NCI-H2196 treated with DMSO at 0.1 percent for 48 hours (cell line): ENCODE results near the gene IAH1.
"Not testable (repeated sequence)": the region's sequence is repeated elsewhere in the genome, so short reads cannot be mapped to it uniquely, and the experiment has no call there.

Source experiments
- DNase-seq: peaks from one replicate; lab custom pipeline; 2025; ENCODE audit not compliant: unreplicated experiment; lab: John Stamatoyannopoulos, UW

The IAH1 gene

GRCh38 chr2:9472511-9472910, 1.8 kb upstream of the IAH1 start:
- DNase-seq: no peak

DNA sequence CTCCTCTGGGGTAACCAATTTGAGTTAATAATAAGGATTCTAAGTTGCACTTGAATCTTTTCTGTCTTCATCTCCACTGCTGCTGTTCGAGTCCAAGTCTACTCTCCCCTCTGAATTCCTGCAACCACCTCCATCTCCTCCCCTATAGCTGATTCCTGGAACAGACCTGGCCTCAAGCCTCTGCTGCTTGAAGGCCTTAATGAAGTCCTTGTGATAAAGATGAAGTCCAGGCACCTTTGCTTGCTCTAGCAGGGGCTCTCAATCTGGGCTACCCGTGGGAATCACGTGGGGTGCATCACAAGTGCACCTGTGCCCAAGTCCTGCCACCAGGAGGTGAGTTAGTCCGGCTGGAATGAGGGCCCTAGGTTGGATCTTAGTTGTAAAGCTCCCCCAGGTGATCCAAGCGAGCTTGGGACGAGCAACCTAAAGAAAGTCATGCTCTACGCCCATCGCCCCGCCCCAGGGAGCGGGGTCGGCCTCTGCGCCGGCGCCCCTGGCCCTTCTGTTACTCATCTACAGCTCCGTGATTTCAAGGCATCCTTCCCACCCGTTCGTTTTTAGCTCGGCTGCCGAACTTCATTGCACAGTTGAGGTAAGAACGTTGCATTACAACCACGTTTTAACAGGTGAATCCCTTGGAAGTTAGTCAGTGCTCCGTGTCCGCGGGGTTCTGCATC, 905 bp upstream of the IAH1 start:
- no peak for DNase-seq

- DNase-seq: no peak
Measured at GRCh38 chr2:9473985-9474360, 378 bp upstream of the IAH1 start.

DNA sequence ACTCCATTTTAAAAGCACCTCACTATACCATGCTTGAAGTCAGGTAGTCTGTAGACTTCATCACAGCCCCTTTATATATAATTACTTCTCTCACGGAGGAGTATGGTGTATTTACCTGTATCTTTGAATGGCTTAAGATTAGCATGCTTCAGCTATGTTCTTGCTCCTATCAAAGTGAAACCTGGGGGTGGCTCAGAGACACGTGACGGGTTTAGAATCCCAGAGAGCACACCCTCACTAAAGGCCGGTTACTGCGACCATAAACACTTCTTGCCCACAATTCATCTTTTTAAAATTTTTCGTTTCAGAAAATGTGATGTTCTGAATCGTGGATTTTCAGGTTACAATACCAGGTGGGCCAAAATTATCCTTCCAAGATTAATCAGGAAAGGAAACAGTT, 3.6 kb downstream of the IAH1 start:
- no peak for DNase-seq

DNA sequence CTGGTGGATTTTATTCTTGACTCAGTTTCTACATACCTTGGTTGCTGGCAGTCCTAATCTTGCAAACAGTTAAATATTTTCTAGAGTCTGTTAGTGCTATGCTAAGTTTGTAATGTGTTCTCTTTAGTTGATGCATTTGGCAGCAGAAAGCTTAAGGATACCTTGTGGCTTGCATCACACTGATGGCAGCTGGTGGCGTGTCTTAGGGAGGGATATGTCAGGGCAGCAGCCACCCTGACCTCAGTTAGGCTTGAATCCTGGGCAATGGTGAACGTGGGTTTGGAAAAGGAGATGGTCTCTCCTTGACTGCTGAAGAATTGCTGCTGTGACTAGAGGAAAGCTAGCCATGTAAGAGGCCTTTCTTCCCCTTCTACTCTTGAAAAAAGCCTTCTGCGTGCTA, 4.2 kb downstream of the IAH1 start:
- no peak for DNase-seq

DNA sequence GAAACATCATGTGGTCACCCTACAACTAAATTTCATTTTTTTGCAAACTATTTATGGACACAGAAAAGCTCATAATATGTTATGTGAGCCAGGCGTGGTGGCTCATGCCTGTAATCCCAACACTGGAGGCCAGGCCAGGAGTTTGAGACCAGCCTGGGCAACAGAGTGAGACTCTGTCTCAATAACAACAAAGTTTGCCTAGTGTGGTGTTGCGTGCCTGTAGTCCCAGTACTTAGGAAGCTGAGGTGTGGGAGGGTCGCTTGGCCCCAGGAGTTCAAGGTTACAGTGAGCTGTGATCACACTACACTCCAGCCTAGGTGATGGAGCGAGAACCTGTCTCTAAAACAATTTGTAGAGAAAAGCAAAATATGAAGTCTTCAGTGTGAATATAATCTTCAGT, 5.8 kb downstream of the IAH1 start:
- no peak for DNase-seq

DNA sequence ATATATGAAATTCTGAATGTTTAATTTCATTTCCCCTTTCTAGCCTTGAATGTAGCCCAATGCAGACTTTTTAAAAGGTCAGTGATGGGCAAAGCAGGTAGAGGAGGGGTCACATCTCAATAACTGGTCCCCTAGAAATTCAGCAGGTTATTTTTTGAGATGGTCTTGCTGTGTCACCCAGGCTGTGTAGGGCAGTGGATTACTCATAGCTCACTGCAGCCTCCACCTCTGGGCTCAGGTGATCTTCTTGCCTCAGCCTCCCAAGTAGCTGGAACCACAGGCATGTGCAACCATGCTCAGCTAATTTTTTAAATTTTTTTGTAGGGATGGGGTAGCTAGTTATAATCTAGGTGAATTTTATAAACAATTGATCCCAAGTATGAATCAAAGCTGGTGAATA, 8.8 kb downstream of the IAH1 start:
- no peak for DNase-seq

DNA sequence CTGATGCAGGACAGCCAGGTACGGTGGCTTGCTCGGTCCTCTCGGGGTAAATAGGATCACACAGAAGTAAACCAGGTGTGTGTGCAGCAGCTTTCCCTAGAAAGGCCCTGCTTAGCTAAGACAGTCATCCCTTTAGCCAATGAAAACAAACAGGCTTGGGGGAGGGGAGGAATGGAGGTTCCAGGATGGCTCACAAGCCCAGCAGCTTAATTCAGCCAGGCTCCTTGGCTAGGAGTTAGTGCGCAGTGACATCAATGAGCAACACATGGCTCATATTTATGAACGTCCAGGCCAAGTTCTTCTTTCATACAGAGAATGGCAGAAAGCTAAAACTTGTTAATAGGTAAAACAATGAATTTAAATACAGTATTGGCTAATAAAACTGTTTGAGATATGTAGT, 10.2 kb downstream of the IAH1 start:
- no peak for DNase-seq

DNA sequence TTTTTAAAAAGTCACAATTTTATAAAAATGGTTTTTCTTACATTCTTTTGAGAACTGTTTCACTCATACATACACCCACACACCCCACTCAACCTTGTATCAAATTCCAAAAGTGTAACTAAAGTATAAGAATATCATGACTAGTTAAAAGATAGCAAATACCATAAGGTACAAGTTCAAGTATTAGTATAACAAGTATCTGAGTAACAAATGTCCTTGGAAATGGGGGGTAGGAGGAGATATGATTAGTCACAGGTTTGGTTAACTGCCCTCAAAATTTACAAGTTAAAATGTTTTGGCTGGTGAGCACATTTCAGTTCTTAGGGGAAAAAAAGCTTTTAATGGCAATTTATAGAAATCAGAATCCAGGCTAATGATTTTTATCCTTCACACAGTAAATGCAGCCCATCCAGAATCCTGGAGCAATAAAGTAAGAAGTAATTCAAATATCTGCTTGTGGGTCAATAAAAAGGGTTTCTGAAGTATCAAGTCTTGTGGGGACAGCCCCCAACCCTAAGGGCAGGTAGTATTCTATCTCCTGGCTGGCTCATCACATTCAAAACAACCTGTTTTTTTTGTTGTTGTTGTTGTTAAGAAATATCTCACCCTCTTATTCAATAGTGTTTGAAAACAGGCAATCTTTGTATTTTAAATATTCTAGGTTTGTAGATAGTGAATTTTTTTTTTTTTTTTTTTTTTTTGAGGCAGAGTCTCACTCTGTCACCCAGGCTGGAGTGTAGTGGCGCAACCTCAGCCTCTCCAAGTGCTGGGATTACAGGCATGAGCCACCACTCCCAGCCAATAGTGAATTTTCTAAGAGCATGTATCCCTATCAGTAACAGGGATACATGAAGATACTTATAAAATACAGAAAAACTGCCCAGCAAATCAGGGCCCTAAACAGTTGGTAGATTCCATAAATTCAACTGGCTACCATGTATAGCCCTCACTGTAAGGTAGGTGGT, 14.5 kb downstream of the IAH1 start:
- no peak for DNase-seq

GRCh38 chr2:9490789-9491188, 16.4 kb downstream of the IAH1 start:
- no peak for DNase-seq

- no peak for DNase-seq
Measured at GRCh38 chr2:9492927-9493326, 18.6 kb downstream of the IAH1 start.

DNA sequence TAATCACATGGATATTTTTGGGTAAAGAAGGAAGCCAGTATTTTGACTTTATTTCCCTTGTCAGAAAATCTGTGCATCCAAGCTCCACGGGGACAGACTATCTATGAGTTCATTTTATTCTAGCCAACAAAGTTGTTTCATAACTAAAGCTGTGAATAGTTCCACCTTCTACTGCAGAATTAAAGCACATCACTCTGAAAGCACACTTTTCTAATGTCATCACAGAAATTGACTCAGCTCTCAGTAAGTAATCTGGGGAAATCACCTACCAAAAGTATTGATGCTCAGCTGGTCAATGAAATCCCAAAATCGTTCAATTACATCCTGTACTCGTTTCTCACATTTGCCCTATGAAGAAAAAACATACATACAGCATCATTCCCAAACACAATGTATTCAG, 19.1 kb downstream of the IAH1 start:
- DNase-seq: no peak

- DNase-seq: no peak
Measured at GRCh38 chr2:9494081-9494480, 19.7 kb downstream of the IAH1 start.

- peak; percentile 77 for DNase-seq
Measured at GRCh38 chr2:9497017-9497416, 22.7 kb downstream of the IAH1 start.

- no peak for DNase-seq
Measured at GRCh38 chr2:9498210-9498609, 23.9 kb downstream of the IAH1 start.

DNA sequence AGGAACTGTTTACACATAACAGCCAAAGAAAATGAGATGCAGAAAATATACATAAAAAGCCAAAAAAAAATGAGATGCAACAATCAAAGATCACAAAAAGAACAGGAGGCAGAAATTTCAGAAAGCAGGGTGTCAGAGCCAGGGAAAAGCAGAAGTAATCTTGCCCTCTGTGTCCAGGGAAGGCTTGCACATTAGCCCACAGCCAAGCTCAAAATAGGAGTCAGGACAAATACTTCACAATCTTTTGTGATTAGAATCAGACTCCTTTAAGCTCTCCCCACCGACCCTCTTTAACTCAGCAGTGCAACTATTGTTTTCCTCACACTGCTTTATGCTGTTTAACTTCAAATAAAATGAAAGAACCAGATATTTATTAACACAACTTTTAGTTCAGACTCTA, 34.6 kb downstream of the IAH1 start:
- no peak for DNase-seq

- not testable (repeated sequence) for DNase-seq
Measured at GRCh38 chr2:9513946-9514345, 39.6 kb downstream of the IAH1 start.

DNA sequence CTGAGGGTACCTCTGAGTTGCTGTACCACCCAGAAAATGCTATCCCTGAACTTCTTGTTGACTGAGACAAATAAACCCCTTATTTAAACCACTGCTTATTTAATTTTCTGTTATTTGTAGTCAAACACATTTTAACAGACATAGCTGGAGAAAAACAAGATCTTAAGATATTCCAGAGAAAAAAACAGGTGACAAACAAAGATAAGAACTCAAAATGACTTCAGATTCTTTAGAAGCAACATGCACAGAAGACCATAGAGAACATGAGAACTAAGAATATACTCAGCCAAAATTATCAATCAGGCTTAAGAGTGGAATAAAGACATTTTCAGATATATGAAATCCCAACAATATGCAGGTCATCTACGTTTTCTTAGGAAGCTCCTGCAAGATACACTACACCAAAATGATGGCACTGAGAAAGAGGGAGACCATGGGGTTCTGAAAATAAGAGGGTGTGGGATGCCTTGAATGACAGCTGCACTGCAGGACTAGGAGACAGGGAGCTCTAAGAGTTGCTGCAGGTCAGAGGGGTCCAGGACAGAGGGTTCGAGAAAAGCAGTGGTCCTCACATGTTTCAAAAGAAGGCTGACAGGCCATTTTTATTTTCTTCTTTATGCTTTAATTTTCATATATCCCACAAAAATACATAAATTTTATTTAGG, 42.9 kb downstream of the IAH1 start:
- DNase-seq: no peak

DNA sequence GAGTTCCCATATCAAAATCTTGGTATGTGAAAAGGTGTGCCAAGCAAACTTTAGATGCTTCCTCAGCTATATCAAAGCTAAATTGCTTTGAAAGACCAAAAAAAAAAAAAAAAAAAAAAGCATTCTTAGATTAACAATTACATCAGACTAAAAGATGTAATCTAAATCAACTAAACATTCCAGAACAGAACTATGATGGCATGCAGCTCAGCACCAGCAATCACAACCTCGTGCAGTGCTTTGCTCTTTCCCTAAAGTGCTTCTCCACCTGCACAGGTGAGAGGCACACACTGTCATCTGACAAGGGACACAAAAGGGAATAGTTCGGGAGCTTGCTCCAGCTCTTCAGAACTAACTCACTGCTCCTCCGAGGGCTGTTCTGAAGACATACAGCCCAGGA, 43.8 kb downstream of the IAH1 start:
- DNase-seq: no peak

- no peak for DNase-seq
Measured at GRCh38 chr2:9518780-9519179, 44.4 kb downstream of the IAH1 start.

- DNase-seq: no peak
Measured at GRCh38 chr2:9519250-9519649, 44.9 kb downstream of the IAH1 start.

- DNase-seq: no peak
Measured at GRCh38 chr2:9524291-9524690, 49.9 kb downstream of the IAH1 start.
